KMS-11 (cell line): ENCODE results near the gene IL20.

Experiments used
- H2AFZ ChIP-seq: fragments of 200-600 bp; sonication (generic); 2 replicates; pipeline ENCODE4 v1.6.1; 2016; ENCODE audit warnings: antibody characterized with exemption, mixed run types, low read depth
- H3K27ac ChIP-seq: fragments of 200-600 bp; sonication (generic); 2 replicates; pipeline ENCODE4 v1.6.1; 2016; ENCODE audit warnings: mild to moderate bottlenecking, mixed run types
- H3K27me3 ChIP-seq: fragments of 200-600 bp; sonication (generic); 2 replicates; pipeline ENCODE4 v1.6.1; 2017; ENCODE audit warnings: mild to moderate bottlenecking, low read depth, mixed run types, moderate library complexity; ENCODE audit not compliant: insufficient read depth
- H3K36me3 ChIP-seq: fragments of 200-600 bp; sonication (generic); 2 replicates; pipeline ENCODE4 v1.6.1; 2017; ENCODE audit warnings: mild to moderate bottlenecking, mixed run types; ENCODE audit not compliant: insufficient read depth
- H3K4me1 ChIP-seq: fragments of 200-600 bp; sonication (generic); 2 replicates; pipeline ENCODE4 v1.6.1; 2016; ENCODE audit warnings: mild to moderate bottlenecking, low read depth, mixed run types; ENCODE audit not compliant: poor library complexity, severe bottlenecking
- H3K4me2 ChIP-seq: fragments of 200-600 bp; sonication (generic); 2 replicates; pipeline ENCODE4 v1.7.0; 2016; ENCODE audit warnings: mild to moderate bottlenecking, mixed run types
- H3K4me3 ChIP-seq: fragments of 200-600 bp; sonication (generic); IDR thresholded peaks from 2 replicates; pipeline ENCODE4 v1.6.1; 2017; ENCODE audit warnings: low read depth, low read length, mixed read lengths; ENCODE audit not compliant: insufficient read depth
- H3K79me2 ChIP-seq: fragments of 200-600 bp; sonication (generic); 2 replicates; pipeline ENCODE4 v1.6.1; 2016; ENCODE audit warnings: low read depth, mixed run types; ENCODE audit not compliant: insufficient read depth
- H3K9ac ChIP-seq: fragments of 200-600 bp; sonication (generic); 2 replicates; pipeline ENCODE4 v1.6.1; 2016; ENCODE audit warnings: mild to moderate bottlenecking, mixed run types
- H4K20me1 ChIP-seq: fragments of 200-600 bp; sonication (generic); 2 replicates; pipeline ENCODE4 v1.6.1; 2016; ENCODE audit warnings: mild to moderate bottlenecking, mixed run types; ENCODE audit not compliant: insufficient read depth
- CTCF ChIP-seq: fragments of 200-600 bp; sonication (generic); conservative IDR thresholded peaks from 2 replicates; pipeline ENCODE4 v1.6.1; 2017; ENCODE audit warnings: low read depth, mild to moderate bottlenecking, antibody characterized with exemption, low read length, moderate library complexity, mixed read lengths

The IL20 gene

GRCh38 chr1:206829282-206829681, 36.1 kb upstream of the IL20 start:
- no peak for TF ChIP-seq CTCF
- Histone ChIP-seq H4K20me1 (no peaks in the 10 kb centered on the region), H3K9ac (no peak overlapping the region), H2AFZ (no peak overlapping the region), H3K4me2 (no peak overlapping the region), H3K4me1 (peaks cover 46% of the 10 kb centered on the region), H3K79me2 (no peaks in the 10 kb centered on the region), H3K36me3 (no peaks in the 10 kb centered on the region), H3K27ac (no peak overlapping the region), H3K4me3 (no peak overlapping the region), H3K27me3 (no peaks in the 10 kb centered on the region)

GRCh38 chr1:206829875-206830274, 35.5 kb upstream of the IL20 start:
- Histone ChIP-seq H3K27me3 (no peaks in the 10 kb centered on the region), H3K79me2 (no peaks in the 10 kb centered on the region), H3K4me3 (no peak overlapping the region), H3K4me1 (peaks cover 46% of the 10 kb centered on the region), H2AFZ (no peak overlapping the region), H4K20me1 (no peaks in the 10 kb centered on the region), H3K4me2 (no peak overlapping the region), H3K27ac (no peak overlapping the region), H3K36me3 (no peaks in the 10 kb centered on the region), H3K9ac (no peak overlapping the region)
- TF ChIP-seq CTCF: no peak

GRCh38 chr1:206831650-206832049, 33.8 kb upstream of the IL20 start:
- no peak overlapping the region for H3K4me3 ChIP-seq
- no peak for TF ChIP-seq CTCF
- no peaks in the 10 kb centered on the region for H3K36me3 ChIP-seq
- H3K27ac ChIP-seq: no peak overlapping the region
- H3K79me2 ChIP-seq: no peaks in the 10 kb centered on the region
- peaks cover 39% of the 10 kb centered on the region for H3K4me1 ChIP-seq
- no peak overlapping the region for H3K4me2 ChIP-seq
- no peak overlapping the region for H2AFZ ChIP-seq
- H3K27me3 ChIP-seq: no peaks in the 10 kb centered on the region
- no peaks in the 10 kb centered on the region for H4K20me1 ChIP-seq
- no peak overlapping the region for H3K9ac ChIP-seq

GRCh38 chr1:206832352-206832880, 33.0 kb upstream of the IL20 start:
- Histone ChIP-seq H3K4me1 (peaks cover 37% of the 10 kb centered on the region), H3K4me2 (no peak overlapping the region), H2AFZ (no peak overlapping the region), H3K36me3 (no peaks in the 10 kb centered on the region), H3K27ac (no peak overlapping the region), H3K27me3 (no peaks in the 10 kb centered on the region), H3K4me3 (no peak overlapping the region), H4K20me1 (no peaks in the 10 kb centered on the region), H3K9ac (no peak overlapping the region), H3K79me2 (no peaks in the 10 kb centered on the region)
- TF ChIP-seq CTCF: no peak
